Astrocyte (in vitro differentiated cells and primary cell): ENCODE data around the gene PLK2. TPM values are rescaled to one million over a fixed set of nuclear protein-coding genes. Genes with fewer than 3 reads are reported as not detected.

Source experiments
- DNase-seq: peaks from one replicate; pipeline ENCODE4 v3.0.0-alpha.2; 2010; ENCODE audit warnings: low read depth
- FAIRE-seq: peaks from 2 replicates; lab custom pipeline; 2011; peaks lifted over from hg19 to GRCh38; lab: Jason Lieb, UNC
- H2AFZ ChIP-seq: 2 replicates; pipeline ENCODE4 v1.6.0; 2012; ENCODE audit warnings: low read depth, low read length, inconsistent platforms
- H3K27ac ChIP-seq: 2 replicates; pipeline ENCODE4 v1.5.1; 2011; ENCODE audit warnings: low read depth, low read length, inconsistent platforms
- H3K27me3 ChIP-seq: 2 replicates; pipeline ENCODE4 v1.6.0; 2011; ENCODE audit warnings: low read length, inconsistent platforms; ENCODE audit not compliant: insufficient read depth
- H3K36me3 ChIP-seq: 2 replicates; pipeline ENCODE4 v1.5.1; 2011; ENCODE audit warnings: low read length, inconsistent platforms; ENCODE audit not compliant: insufficient read depth
- H3K4me1 ChIP-seq: 2 replicates; pipeline ENCODE4 v1.5.1; 2011; ENCODE audit warnings: low read length, inconsistent platforms; ENCODE audit not compliant: insufficient read depth
- H3K4me2 ChIP-seq: 2 replicates; pipeline ENCODE4 v1.6.0; 2012; ENCODE audit warnings: low read length, inconsistent platforms
- H3K4me3 ChIP-seq: 2 replicates; pipeline ENCODE4 v1.5.1; 2011; ENCODE audit warnings: low read depth, mild to moderate bottlenecking, low read length, inconsistent platforms; ENCODE audit not compliant: insufficient read depth
- H3K79me2 ChIP-seq: 2 replicates; pipeline ENCODE4 v1.6.0; 2012; ENCODE audit warnings: mild to moderate bottlenecking, low read length, inconsistent platforms; ENCODE audit not compliant: insufficient read depth
- H3K9ac ChIP-seq: 2 replicates; pipeline ENCODE4 v1.6.0; 2012; ENCODE audit warnings: mild to moderate bottlenecking, low read length, inconsistent platforms
- H3K9me3 ChIP-seq: 2 replicates; pipeline ENCODE4 v1.5.1; 2012; ENCODE audit warnings: low read depth, mild to moderate bottlenecking, low read length, inconsistent platforms; ENCODE audit not compliant: insufficient read depth
- H4K20me1 ChIP-seq: 2 replicates; pipeline ENCODE4 v1.6.0; 2012; ENCODE audit warnings: low read length, inconsistent platforms; ENCODE audit not compliant: insufficient read depth
- H3K27ac Mint-ChIP-seq: one replicate; pipeline ENCODE4 v1.8.0; 2021; ENCODE audit warnings: mild to moderate bottlenecking, mixed read lengths; ENCODE audit not compliant: unreplicated experiment
- H3K27me3 Mint-ChIP-seq: one replicate; pipeline ENCODE4 v1.8.0; 2021; ENCODE audit warnings: low read depth, mixed read lengths; ENCODE audit not compliant: unreplicated experiment
- H3K36me3 Mint-ChIP-seq: one replicate; pipeline ENCODE4 v1.8.0; 2021; ENCODE audit warnings: low read depth, mixed read lengths; ENCODE audit not compliant: unreplicated experiment
- H3K4me1 Mint-ChIP-seq: one replicate; pipeline ENCODE4 v1.8.0; 2021; ENCODE audit warnings: low read depth, mixed read lengths; ENCODE audit not compliant: unreplicated experiment
- H3K4me3 Mint-ChIP-seq: one replicate; pipeline ENCODE4 v1.8.0; 2021; ENCODE audit warnings: mild to moderate bottlenecking, moderate library complexity, mixed read lengths; ENCODE audit not compliant: unreplicated experiment
- H3K9me3 Mint-ChIP-seq: one replicate; pipeline ENCODE4 v1.8.0; 2021; ENCODE audit warnings: mild to moderate bottlenecking, mixed read lengths; ENCODE audit not compliant: unreplicated experiment
- EZH2 ChIP-seq: IDR thresholded peaks from 2 replicates; pipeline ENCODE4 v1.6.1; 2012; ENCODE audit warnings: mild to moderate bottlenecking, low read length, inconsistent platforms; ENCODE audit not compliant: insufficient read depth
- total RNA-seq: library from RNA; stranded (reverse); gene quantifications from 2 replicates; pipeline ENCODE4 v1.2.1, GENCODE V29; 2021
- TF ChIP-seq, protein P1 (sequence below): IDR thresholded peaks from 2 replicates; pipeline ENCODE4 v1.5.1; 2011; ENCODE audit warnings: low read depth, mild to moderate bottlenecking, inconsistent platforms, low read length, moderate library complexity; ENCODE audit not compliant: insufficient read depth

The PLK2 gene
- total RNA-seq, 1 donor from 2014 or later: 368 TPM

DNA sequence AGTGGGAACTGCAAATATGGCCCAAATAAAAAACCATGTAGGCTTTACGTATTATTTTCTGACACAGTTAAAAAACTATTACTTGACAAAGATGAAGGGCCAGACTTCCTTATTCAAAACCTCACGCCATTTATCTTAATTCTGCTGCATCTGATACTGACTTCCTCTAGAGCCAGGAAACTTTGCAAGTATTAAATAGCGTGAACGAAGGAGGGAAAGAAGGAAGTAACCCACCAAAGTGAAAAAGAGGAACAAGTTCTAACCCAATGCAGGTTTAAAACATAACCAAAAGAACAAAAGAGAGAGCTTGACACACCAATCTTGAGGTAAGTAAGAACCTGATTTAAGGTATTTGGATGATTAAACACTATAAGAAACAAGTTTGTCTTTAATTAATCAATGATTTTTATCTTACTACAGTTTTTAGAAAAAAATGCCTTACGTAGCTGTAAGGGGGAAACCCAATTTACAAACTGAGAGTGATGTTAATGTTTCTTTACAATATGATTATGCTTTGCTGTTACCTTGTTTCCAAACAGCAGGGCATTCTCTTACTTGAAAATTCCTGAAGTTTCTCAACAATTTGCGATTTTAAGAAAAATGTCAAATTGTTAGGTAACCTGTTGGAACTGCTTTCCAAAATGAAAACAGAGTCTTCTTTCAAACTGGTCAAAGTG lies 31.5 kb upstream of the PLK2 start, which contains the start of gene GAPT:
GAPT (plus strand) TSS at position 220 of the 677 bp plus-strand sequence. CDS start 3,102 bp downstream, outside the sequence.
- Mint-ChIP-seq H3K27ac (no peak within 1 kb of the TSS), H3K4me1 (no peaks in the 10 kb centered on the region), H3K4me3 (no peak within 1 kb of the TSS), H3K27me3 (no peaks in the 10 kb centered on the region), H3K36me3 (no peaks in the 10 kb centered on the region), H3K9me3 (no peaks in the 10 kb centered on the region)
- FAIRE-seq: no peak
- Histone ChIP-seq H3K4me2 (no peak within 1 kb of the TSS), H3K27ac (no peak within 1 kb of the TSS), H2AFZ (no peak within 1 kb of the TSS), H4K20me1 (no peaks in the 10 kb centered on the region), H3K9me3 (no peaks in the 10 kb centered on the region), H3K36me3 (no peaks in the 10 kb centered on the region), H3K4me3 (no peak within 1 kb of the TSS), H3K27me3 (no peaks in the 10 kb centered on the region), H3K79me2 (no peaks in the 10 kb centered on the region), H3K4me1 (no peaks in the 10 kb centered on the region), H3K9ac (no peak within 1 kb of the TSS)
- TF ChIP-seq, protein P1, sequence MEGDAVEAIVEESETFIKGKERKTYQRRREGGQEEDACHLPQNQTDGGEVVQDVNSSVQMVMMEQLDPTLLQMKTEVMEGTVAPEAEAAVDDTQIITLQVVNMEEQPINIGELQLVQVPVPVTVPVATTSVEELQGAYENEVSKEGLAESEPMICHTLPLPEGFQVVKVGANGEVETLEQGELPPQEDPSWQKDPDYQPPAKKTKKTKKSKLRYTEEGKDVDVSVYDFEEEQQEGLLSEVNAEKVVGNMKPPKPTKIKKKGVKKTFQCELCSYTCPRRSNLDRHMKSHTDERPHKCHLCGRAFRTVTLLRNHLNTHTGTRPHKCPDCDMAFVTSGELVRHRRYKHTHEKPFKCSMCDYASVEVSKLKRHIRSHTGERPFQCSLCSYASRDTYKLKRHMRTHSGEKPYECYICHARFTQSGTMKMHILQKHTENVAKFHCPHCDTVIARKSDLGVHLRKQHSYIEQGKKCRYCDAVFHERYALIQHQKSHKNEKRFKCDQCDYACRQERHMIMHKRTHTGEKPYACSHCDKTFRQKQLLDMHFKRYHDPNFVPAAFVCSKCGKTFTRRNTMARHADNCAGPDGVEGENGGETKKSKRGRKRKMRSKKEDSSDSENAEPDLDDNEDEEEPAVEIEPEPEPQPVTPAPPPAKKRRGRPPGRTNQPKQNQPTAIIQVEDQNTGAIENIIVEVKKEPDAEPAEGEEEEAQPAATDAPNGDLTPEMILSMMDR: no peak
- TF ChIP-seq EZH2: no peak
- no peak for DNase-seq

DNA sequence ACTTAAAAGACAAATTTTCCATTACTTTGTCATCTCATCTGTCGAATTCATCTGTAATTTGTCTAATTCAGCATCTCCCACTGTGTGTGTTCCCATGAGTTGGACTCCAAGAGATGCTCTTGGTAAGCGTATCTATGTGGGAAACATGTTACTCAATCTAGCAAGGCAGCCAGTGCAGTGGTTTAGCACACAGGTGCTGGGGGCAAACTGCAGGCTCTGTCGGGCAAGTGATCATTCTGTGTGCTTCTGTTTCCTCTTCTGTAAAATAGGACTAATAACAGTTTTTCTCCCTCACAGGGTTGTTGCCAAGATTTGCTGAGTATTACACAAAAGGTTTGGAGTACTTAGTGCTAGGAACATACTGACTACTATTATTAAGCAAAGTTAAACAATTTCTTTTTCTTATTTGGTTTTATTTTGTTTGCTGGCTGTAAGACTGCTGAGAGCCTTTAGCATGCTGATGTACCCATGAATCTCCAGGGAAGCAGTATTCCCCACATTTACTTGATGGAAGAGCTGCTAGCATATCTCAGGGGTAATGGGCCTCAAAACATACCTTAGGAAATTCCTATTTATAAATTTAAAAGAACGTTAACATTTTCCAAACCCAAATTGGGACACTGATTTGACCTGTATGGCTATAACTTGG lies 30.6 kb upstream of the PLK2 start:
- no peak for DNase-seq
- H3K9me3 Mint-ChIP-seq: no peaks in the 10 kb centered on the region
- no peak for FAIRE-seq
- Histone ChIP-seq H2AFZ (no peak overlapping the region), H3K9ac (no peak overlapping the region), H3K36me3 (no peaks in the 10 kb centered on the region), H3K79me2 (no peaks in the 10 kb centered on the region), H3K4me1 (no peaks in the 10 kb centered on the region), H3K4me3 (no peak overlapping the region), H3K27me3 (no peaks in the 10 kb centered on the region), H3K4me2 (no peak overlapping the region), H3K27ac (no peak overlapping the region), H3K9me3 (no peaks in the 10 kb centered on the region), H4K20me1 (no peaks in the 10 kb centered on the region)
- H3K4me1 Mint-ChIP-seq: no peaks in the 10 kb centered on the region
- H3K4me3 Mint-ChIP-seq: no peak overlapping the region
- TF ChIP-seq EZH2: no peak
- TF ChIP-seq, protein P1: no peak
- no peak overlapping the region for H3K27ac Mint-ChIP-seq
- no peaks in the 10 kb centered on the region for H3K27me3 Mint-ChIP-seq
- H3K36me3 Mint-ChIP-seq: no peaks in the 10 kb centered on the region

DNA sequence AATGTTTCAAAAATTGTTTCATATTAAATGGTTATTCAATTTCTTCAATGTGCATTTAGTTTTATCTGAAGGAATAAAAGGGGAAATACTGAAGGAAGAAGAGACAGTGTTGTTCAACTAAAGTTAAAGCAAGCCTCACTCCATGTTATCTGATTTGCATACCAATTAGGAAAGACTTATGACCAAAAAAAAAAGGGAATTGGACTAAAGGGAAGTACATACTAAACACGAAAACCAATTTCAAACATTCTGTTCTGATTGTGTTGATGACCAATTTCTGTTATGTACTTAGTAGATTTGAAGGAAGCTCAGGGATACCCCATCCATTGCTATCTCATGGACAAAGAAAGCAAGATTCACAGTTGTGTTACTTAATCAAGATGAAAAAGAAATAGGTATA lies 26.4 kb upstream of the PLK2 start:
- Mint-ChIP-seq H3K4me1 (no peaks in the 10 kb centered on the region), H3K27me3 (no peaks in the 10 kb centered on the region), H3K36me3 (no peaks in the 10 kb centered on the region), H3K27ac (no peak overlapping the region), H3K4me3 (no peak overlapping the region), H3K9me3 (no peaks in the 10 kb centered on the region)
- FAIRE-seq: no peak
- DNase-seq: no peak
- Histone ChIP-seq H4K20me1 (no peaks in the 10 kb centered on the region), H3K4me3 (no peak overlapping the region), H3K4me1 (no peaks in the 10 kb centered on the region), H3K27ac (no peak overlapping the region), H3K4me2 (no peak overlapping the region), H3K9ac (no peak overlapping the region), H3K36me3 (no peaks in the 10 kb centered on the region), H3K79me2 (no peaks in the 10 kb centered on the region), H3K9me3 (peaks cover under 1% of the 10 kb centered on the region), H2AFZ (no peak overlapping the region), H3K27me3 (no peaks in the 10 kb centered on the region)
- no peak for TF ChIP-seq EZH2
- TF ChIP-seq, protein P1: no peak
